GM19023 (cell line): ENCODE data around the gene ZNF566.
"Not testable (repeated sequence)": the region's sequence is repeated elsewhere in the genome, so short reads cannot be mapped to it uniquely, and the experiment has no call there.

ENCODE experiments used
- ATAC-seq: cut with Tn5 transposase; IDR thresholded peaks from one replicate; pipeline ENCODE4 v1.9.1; 2021; ENCODE audit warnings: mild to moderate bottlenecking, moderate library complexity; ENCODE audit not compliant: unreplicated experiment

The ZNF566 gene

DNA sequence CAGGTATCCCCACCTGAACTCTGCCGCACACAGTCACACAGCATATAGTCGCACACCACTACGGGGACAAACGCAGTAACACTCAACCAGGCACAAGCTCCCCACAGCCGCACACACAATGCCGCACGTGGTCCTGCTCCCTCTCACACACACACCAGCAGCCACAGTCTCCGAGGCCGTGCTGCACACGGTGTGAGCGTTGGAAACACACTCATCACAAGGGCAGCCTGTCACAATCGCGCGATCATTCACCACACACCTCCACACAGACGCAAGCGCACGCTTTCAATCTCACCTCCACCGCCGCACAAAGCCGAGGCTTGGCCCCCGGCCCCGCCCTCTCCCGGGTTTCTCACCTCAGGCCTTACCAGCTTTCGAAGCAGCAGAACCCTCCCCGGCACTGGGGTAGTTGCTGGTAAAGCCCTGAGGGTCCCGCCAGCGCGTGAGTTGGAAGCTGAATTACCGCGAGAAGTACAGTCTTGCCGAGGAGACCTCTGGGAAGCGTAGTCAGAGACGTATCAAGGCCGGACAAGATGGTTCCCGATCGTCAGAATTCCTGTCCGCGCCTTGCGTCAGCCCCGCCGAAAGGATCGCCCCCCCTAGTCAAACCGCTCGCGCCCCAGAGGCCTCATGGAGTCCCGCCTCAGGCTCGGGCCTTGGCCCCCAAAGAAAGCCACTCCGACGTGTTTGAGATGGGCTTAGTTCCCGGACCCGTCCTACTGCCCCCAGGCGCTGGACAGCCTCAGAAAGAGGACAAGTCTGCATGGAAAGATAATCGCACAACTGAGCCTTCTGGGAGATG lies at the start of gene ZNF566:
Gene ZNF566 (minus strand): TSS at position 444 of the 802 bp plus-strand sequence. CDS start 13,004 bp downstream, outside the sequence.
- peak; percentile 86 for ATAC-seq

GRCh38 chr19:36528921-36529518 lies 39.7 kb upstream of the ZNF566 start:
- peak; percentile 21 for ATAC-seq

- peak; percentile 89 for ATAC-seq
Observed at GRCh38 chr19:36528194-36528920, 39.0 kb upstream of the ZNF566 start, which contains the start of gene ZNF260. ZNF260 (minus strand) TSS chr19:36528271; CDS start chr19:36515238, 13,033 bp downstream.

- ATAC-seq, result no peak
Observed at GRCh38 chr19:36527873-36528193, 38.5 kb upstream of the ZNF566 start.

DNA sequence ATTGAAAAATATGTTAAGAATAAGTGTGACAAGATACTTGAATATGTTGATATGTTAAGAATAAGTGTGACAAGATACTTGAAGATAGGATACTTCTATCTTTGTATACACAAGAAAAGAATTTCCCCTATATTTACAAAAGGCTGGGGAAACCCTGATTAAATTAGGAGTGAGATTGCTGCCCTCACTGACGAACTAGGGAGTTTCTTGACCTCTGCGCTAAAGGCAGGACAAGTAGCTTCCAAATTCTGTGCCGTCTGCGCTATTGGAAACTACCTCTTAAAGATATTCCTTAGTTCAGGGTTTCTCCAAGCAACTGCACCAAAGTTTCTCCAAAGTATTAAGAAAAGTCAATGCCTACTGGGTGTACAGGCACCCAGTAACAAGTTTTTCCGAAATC lies 38.0 kb upstream of the ZNF566 start:
- no peak for ATAC-seq

- no peak for ATAC-seq
Observed at GRCh38 chr19:36526581-36526980, 37.2 kb upstream of the ZNF566 start.

DNA sequence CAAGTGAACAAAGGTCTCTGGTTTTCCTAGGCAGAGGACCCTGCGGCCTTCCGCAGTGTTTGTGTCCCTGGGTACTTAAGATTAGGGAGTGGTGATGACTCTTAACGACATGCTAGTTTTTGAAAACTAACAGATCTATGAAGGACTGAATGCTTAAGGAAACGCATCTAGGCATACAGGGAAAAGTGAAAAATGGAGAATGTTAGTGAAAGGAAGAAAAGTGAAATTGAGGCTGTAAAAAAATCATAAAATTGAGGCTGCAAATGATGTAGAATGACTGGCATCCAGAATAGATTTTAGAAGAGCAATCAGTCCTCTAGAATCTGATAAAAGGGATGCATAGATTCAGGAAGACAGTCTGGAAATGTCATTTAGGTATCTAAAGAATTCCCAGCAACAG lies 35.3 kb upstream of the ZNF566 start:
- ATAC-seq, result no peak

- no peak for ATAC-seq
Observed at GRCh38 chr19:36514012-36514612, 24.8 kb upstream of the ZNF566 start.

GRCh38 chr19:36508325-36508724 lies 19.0 kb upstream of the ZNF566 start:
- no peak for ATAC-seq

- no peak for ATAC-seq
Observed at GRCh38 chr19:36501973-36502372, 12.6 kb upstream of the ZNF566 start.

DNA sequence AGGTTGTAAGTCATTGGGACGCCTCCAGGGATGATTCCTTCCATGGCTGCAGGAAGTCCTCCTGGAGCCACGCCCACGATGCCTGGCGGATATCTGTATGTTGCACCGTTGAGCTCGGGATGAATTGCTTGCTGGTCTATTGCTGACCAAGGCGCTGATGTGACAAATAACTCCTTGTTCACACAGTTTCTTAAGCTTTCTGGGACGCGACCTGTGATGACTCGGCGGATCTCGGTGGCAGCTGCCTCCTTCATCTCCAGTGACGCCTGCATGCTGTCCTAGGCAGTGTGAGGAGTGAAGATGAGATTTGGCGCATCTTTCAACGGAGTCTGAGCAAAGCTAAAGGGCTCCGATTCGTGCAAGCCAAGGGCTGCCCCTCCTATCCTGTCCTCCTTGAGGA lies 7.6 kb upstream of the ZNF566 start:
- ATAC-seq, result no peak

DNA sequence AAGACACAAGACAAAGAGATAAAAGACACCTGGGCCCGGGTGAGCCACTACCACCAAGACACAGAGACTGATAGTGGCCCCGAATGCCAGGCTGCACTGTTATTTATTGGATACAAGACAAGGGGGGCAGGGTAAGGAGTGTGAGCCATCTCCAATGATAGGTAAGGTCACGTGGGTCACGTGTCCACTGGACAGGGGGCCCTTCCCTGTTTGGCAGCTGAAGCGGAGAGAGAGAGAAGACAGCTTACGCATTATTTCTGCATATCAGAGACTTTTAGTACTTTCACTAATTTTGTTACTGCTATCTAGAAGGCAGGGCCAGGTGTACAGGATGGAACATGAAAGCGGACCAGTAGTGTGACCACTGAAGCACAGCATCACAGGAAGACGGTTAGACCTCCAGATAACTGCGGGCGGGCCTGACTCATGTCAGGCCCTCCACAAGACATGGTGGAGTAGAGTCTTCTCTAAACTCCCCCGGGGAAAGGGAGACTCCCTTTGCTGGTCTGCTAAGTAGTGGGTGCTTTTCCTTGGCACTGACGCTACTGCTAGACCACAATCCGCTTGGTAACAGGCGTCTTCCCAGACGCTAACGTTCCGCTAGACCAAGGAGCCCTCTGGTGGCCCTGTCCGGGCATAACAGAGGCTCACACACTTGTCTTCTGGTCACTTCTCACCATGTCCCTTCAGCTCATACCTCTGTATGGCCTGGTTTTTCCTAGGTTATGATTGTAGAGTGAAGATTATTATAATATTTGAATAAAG lies 3.5 kb upstream of the ZNF566 start:
- ATAC-seq, result not testable (repeated sequence)

DNA sequence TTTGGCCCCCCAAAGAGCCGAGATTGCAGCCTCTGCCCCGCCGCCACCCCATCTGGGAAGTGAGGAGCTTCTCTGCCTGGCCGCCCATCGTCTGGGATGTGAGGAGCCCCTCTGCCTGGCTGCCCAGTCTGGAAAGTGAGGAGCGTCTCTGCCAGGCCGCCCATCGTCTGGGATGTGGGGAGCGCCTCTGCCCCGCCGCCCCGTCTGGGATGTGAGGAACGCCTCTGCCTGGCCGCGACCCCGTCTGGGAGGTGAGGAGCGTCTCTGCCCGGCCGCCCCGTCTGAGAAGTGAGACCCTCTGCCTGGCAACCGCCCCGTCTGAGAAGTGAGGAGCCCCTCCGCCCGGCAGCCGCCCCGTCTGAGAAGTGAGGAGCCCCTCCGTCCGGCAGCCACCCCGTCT lies 1.5 kb upstream of the ZNF566 start:
- ATAC-seq, result not testable (repeated sequence)

DNA sequence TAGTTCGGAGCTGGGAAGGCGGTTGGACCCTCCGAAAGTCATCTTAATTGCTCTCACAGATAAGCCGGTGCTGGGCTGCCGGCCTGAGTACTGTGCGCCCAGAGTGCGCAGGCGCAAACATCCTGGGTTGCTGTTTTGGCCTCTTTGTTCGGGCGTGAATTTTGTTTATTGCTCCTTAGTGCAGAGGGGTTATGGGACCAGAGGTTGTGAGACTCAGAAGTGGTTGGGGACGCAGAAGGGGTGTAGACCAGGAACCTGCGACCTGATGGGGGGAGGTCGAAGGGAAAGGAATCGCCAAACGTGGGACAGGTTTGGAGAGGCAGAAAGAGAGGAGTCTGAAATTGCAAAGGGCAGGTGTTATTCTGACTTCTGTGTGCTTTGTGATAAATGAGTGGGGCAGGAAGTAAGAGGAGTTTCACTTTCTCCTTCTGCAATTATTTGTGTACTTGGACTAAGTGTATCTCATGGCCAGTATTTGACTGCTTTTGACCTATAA lies 607 bp upstream of the ZNF566 start:
- ATAC-seq, result peak; percentile 57

- ATAC-seq, result peak; percentile 8
Observed at GRCh38 chr19:36488846-36489117, 579 bp downstream of the ZNF566 start.

GRCh38 chr19:36488118-36488845 lies 1.1 kb downstream of the ZNF566 start:
- no peak for ATAC-seq

DNA sequence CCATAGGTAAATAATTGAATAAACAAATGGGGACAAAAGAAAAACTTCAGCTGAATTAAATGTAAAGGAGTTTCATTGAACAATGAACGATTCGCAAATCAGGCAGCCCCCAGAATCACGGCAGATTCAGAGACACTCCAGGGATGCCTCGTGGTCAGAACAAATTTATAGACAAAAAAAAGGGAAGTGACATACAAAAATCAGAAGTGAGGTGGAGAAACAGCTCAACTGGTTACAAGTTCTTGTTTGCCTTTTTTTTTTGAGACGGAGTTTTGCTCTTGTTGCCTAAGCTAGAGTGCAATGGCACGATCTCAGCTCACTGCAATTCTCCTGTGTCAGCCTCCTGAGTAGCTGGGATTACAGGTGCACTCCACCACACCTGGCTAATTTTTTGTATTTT lies 5.7 kb downstream of the ZNF566 start:
- no peak for ATAC-seq

DNA sequence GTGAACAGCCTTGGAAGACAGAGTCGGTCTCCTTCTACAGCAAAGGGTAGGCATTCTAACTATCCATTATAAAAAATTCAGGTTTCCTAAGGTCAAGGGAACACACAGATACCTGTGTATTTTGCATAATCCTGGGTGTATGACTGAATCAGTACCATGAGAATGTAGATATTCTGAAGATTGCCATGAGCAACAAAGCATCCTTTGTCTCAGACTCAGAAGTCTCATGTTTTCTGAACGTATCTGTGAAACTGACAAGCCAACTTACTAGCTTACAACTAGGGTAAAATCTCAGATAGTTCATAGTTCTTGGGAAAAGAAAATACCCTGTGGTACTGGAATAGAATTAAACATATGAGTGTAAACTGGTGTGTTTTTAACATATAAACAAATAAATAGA lies 6.5 kb downstream of the ZNF566 start:
- ATAC-seq, result no peak

DNA sequence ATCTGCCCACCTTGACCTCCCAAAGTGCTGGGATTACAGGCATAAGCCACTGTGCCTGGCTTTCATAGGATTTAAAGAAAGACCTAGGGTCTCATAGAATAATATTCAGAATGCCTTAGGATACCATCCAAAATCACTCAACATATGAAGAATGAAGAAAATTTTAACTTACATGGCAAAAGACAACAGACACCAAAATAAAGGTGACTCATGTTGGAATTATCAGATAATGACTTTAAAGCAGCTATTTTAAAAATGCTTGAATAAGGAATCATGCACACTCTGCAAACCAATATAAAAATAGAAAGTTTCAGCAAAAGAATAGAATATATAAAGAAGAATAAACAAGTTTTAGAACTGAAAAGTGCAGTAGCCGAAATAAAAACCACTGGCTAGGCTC lies 29.3 kb downstream of the ZNF566 start:
- ATAC-seq, result no peak

DNA sequence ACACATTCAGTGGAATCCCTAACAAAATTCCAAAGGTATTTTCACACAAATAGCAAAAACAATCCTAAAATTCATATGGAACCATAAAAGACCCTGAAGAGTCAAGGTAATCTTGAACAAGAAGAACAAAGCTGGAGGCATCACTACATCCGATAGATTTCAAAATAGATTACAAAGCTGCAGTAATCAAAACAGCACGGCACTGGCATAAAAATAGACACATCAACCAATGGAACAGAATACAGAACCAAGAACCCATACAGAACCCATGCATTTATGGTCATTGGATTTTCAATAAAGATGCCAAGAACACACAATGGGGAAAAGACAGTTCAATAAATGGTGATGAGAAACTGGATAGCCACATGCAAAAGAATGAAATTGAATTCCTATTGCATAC lies 32.5 kb downstream of the ZNF566 start:
- no peak for ATAC-seq
